ENCODE data around the gene DNAH6. TPM values are rescaled to one million over a fixed set of nuclear protein-coding genes. Genes with fewer than 3 reads are reported as not detected.

Gene DNAH6
- total and polyA plus RNA-seq, 2 of the 8 experiments (the other 6 are each of a cell fraction or from before 2014, with no cell fraction given) = 0.06 to 0.43 TPM

DNA sequence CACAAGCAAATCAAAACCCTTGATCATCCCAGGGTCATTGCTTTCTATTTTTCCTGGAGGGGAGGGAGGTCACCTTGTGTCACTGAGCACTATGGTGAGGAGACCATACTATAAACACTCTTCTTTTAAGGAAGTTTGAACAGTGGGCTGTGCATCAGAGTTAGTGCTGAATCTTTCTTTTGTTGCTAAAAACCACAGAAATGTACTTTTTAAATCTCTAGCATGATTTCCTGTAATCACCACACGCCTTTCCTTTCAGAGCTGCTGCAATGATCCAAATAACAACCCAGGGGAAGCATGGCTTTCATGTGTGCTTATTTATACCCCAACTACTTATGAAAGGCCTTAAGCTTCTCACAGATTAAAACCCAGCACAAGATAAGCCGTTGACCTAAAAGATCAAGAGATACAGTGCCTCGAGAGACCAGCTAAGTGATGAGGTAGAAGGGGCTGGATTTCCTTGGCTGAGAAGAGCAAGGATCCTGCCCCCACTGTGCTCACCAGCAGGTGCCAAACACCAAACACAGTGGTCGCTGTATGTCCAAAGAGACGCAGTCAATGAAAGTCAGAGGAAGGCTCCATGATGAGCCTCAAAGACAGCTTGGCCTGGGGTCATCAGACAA is 329.9 kb downstream of the DNAH6 start (continued):
- TF ChIP-seq, protein P1, sequence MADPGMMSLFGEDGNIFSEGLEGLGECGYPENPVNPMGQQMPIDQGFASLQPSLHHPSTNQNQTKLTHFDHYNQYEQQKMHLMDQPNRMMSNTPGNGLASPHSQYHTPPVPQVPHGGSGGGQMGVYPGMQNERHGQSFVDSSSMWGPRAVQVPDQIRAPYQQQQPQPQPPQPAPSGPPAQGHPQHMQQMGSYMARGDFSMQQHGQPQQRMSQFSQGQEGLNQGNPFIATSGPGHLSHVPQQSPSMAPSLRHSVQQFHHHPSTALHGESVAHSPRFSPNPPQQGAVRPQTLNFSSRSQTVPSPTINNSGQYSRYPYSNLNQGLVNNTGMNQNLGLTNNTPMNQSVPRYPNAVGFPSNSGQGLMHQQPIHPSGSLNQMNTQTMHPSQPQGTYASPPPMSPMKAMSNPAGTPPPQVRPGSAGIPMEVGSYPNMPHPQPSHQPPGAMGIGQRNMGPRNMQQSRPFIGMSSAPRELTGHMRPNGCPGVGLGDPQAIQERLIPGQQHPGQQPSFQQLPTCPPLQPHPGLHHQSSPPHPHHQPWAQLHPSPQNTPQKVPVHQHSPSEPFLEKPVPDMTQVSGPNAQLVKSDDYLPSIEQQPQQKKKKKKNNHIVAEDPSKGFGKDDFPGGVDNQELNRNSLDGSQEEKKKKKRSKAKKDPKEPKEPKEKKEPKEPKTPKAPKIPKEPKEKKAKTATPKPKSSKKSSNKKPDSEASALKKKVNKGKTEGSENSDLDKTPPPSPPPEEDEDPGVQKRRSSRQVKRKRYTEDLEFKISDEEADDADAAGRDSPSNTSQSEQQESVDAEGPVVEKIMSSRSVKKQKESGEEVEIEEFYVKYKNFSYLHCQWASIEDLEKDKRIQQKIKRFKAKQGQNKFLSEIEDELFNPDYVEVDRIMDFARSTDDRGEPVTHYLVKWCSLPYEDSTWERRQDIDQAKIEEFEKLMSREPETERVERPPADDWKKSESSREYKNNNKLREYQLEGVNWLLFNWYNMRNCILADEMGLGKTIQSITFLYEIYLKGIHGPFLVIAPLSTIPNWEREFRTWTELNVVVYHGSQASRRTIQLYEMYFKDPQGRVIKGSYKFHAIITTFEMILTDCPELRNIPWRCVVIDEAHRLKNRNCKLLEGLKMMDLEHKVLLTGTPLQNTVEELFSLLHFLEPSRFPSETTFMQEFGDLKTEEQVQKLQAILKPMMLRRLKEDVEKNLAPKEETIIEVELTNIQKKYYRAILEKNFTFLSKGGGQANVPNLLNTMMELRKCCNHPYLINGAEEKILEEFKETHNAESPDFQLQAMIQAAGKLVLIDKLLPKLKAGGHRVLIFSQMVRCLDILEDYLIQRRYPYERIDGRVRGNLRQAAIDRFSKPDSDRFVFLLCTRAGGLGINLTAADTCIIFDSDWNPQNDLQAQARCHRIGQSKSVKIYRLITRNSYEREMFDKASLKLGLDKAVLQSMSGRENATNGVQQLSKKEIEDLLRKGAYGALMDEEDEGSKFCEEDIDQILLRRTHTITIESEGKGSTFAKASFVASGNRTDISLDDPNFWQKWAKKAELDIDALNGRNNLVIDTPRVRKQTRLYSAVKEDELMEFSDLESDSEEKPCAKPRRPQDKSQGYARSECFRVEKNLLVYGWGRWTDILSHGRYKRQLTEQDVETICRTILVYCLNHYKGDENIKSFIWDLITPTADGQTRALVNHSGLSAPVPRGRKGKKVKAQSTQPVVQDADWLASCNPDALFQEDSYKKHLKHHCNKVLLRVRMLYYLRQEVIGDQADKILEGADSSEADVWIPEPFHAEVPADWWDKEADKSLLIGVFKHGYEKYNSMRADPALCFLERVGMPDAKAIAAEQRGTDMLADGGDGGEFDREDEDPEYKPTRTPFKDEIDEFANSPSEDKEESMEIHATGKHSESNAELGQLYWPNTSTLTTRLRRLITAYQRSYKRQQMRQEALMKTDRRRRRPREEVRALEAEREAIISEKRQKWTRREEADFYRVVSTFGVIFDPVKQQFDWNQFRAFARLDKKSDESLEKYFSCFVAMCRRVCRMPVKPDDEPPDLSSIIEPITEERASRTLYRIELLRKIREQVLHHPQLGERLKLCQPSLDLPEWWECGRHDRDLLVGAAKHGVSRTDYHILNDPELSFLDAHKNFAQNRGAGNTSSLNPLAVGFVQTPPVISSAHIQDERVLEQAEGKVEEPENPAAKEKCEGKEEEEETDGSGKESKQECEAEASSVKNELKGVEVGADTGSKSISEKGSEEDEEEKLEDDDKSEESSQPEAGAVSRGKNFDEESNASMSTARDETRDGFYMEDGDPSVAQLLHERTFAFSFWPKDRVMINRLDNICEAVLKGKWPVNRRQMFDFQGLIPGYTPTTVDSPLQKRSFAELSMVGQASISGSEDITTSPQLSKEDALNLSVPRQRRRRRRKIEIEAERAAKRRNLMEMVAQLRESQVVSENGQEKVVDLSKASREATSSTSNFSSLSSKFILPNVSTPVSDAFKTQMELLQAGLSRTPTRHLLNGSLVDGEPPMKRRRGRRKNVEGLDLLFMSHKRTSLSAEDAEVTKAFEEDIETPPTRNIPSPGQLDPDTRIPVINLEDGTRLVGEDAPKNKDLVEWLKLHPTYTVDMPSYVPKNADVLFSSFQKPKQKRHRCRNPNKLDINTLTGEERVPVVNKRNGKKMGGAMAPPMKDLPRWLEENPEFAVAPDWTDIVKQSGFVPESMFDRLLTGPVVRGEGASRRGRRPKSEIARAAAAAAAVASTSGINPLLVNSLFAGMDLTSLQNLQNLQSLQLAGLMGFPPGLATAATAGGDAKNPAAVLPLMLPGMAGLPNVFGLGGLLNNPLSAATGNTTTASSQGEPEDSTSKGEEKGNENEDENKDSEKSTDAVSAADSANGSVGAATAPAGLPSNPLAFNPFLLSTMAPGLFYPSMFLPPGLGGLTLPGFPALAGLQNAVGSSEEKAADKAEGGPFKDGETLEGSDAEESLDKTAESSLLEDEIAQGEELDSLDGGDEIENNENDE (IDR thresholded peaks at IDR 0.05; ENCODE audit: insufficient replicate concordance, low read length) = no peak
- TF ChIP-seq KDM5A (IDR thresholded peaks at IDR 0.05; ENCODE audit: low read length) (no peak), JUND (IDR thresholded peaks at IDR 0.05; ENCODE audit: low read length) (no peak), RBBP5 (IDR thresholded peaks at IDR 0.05; ENCODE audit: borderline replicate concordance, low read depth, low read length) (no peak), PHF8 (conservative IDR thresholded peaks at IDR 0.05; ENCODE audit: low read depth, low read length) (no peak), NRF1 (IDR thresholded peaks at IDR 0.05; ENCODE audit: low read depth, low read length) (no peak), GABPA (IDR thresholded peaks at IDR 0.05; ENCODE audit: borderline replicate concordance, insufficient read depth, low read length) (no peak), FOSL1 (IDR thresholded peaks at IDR 0.05; ENCODE audit: insufficient read depth, low read depth, low read length) (no peak), SP4 (IDR thresholded peaks at IDR 0.05; ENCODE audit: low read length) (no peak), EGR1 (IDR thresholded peaks at IDR 0.05; ENCODE audit: borderline replicate concordance, low read depth, low read length) (no peak)
- TF ChIP-seq, protein P2, sequence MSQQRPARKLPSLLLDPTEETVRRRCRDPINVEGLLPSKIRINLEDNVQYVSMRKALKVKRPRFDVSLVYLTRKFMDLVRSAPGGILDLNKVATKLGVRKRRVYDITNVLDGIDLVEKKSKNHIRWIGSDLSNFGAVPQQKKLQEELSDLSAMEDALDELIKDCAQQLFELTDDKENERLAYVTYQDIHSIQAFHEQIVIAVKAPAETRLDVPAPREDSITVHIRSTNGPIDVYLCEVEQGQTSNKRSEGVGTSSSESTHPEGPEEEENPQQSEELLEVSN (IDR thresholded peaks at IDR 0.05) = no peak
